HEK293 (cell line): ENCODE data around the gene AMBRA1.

Experiments
- ATF2 ChIP-seq: fragments of 450-650 bp; formaldehyde crosslinking; IDR thresholded peaks from 2 replicates; pipeline ENCODE4 v1.5.1; 2016; ENCODE audit warnings: missing biosample characterization, missing genetic modification characterization, low read depth
- CTCF ChIP-seq: fragments of 450-650 bp; formaldehyde crosslinking; IDR thresholded peaks from 2 replicates; pipeline ENCODE4 v1.5.1; 2016; ENCODE audit warnings: missing biosample characterization, missing genetic modification characterization
- GFI1B ChIP-seq: fragments of 450-650 bp; formaldehyde crosslinking; IDR thresholded peaks from 2 replicates; pipeline ENCODE4 v1.5.1; 2016; ENCODE audit warnings: missing biosample characterization, missing genetic modification characterization
- HOXA7 ChIP-seq: sonication (generic); formaldehyde crosslinking; IDR thresholded peaks from 2 replicates; pipeline ENCODE4 v1.8.1; 2022; ENCODE audit warnings: missing genetic modification reagents, borderline replicate concordance
- REST ChIP-seq: fragments of 450-650 bp; formaldehyde crosslinking; IDR thresholded peaks from 2 replicates; pipeline ENCODE4 v1.5.1; 2016; ENCODE audit warnings: missing biosample characterization, missing genetic modification characterization
- ZBTB11 ChIP-seq: fragments of 450-650 bp; formaldehyde crosslinking; conservative IDR thresholded peaks from 2 replicates; pipeline ENCODE4 v1.5.1; 2016; ENCODE audit warnings: low read depth, missing biosample characterization, missing genetic modification characterization
- ZBTB8A ChIP-seq: fragments of 450-650 bp; formaldehyde crosslinking; IDR thresholded peaks from 2 replicates; pipeline ENCODE4 v1.5.1; 2016; ENCODE audit warnings: missing biosample characterization, missing genetic modification characterization
- ZFP37 ChIP-seq: fragments of 450-650 bp; formaldehyde crosslinking; IDR thresholded peaks from 2 replicates; pipeline ENCODE4 v1.5.1; 2016; ENCODE audit warnings: missing biosample characterization, missing genetic modification characterization
- ZNF239 ChIP-seq: fragments of 450-650 bp; formaldehyde crosslinking; IDR thresholded peaks from 2 replicates; pipeline ENCODE4 v1.5.1; 2016; ENCODE audit warnings: missing biosample characterization, missing genetic modification characterization
- ZNF274 ChIP-seq, 2 experiments: fragments of 200-500 bp in 1 of 2; fragments of 450-650 bp in 1 of 2; sonication (Bioruptor generic) in 1 of 2; formaldehyde crosslinking in 1 of 2; IDR thresholded peaks; 2 replicates each; pipeline versions ENCODE4 v1.5.1 to v1.6.1; 2014 to 2016; ENCODE audit warnings: borderline replicate concordance in 1 of 2, inconsistent platforms in 1 of 2, low read length in 1 of 2, missing biosample characterization in 1 of 2, missing genetic modification characterization in 1 of 2
- ZNF624 ChIP-seq: fragments of 450-650 bp; formaldehyde crosslinking; IDR thresholded peaks from 2 replicates; pipeline ENCODE4 v1.5.1; 2017; ENCODE audit warnings: missing biosample characterization, missing genetic modification characterization

GRCh38 chr11:46617134-46617971, 23.5 kb upstream of the AMBRA1 start, which contains the start of the genes ATG13 and HARBI1:
- TF ChIP-seq ZNF239 (tag by site-specific recombination) (no peak), ATF2 (no peak), GFI1B (tag by site-specific recombination) (no peak), CTCF (tag by site-specific recombination) (peak; percentile 72; the same call in 1 of the 2 replicates), REST (tag by site-specific recombination) (no peak), ZNF624 (tag by site-specific recombination) (no peak), ZFP37 (tag by site-specific recombination) (no peak), HOXA7 (CRISPR knock-in tag) (no peak), ZBTB8A (tag by site-specific recombination) (peak; percentile 82), ZNF274 (IDR thresholded peaks at IDR 0.05; ENCODE audit: low read length) (no peak), ZNF274 (tag by site-specific recombination; IDR thresholded peaks at IDR 0.05; ENCODE audit: borderline replicate concordance) (no peak), ZBTB11 (peak; percentile 31)
